Right ventricle myocardium inferior (tissue), 1 donor: ENCODE measurements around the gene GYPA. TPM values are rescaled to one million over a fixed set of nuclear protein-coding genes. Genes with fewer than 3 reads are reported as not detected.
"Not testable (repeated sequence)": the region's sequence is repeated elsewhere in the genome, so short reads cannot be mapped to it uniquely, and the experiment has no call there.

Experiments used
- ATAC-seq: fragments of 200-7000 bp; cut with Tn5 transposase; one replicate; pipeline ENCODE4 v1.9.1; 2020; ENCODE audit warnings: mild to moderate bottlenecking, moderate library complexity
- DNase-seq: peaks from one replicate; pipeline ENCODE4 v3.0.0; 2021; ENCODE audit errors: missing footprints
- intact Hi-C: fragments of 100-400 bp; cut with DNase I; formaldehyde crosslinking; loops from one replicate; pipeline ENCODE4 v1.11.0; 2022
- long read RNA-seq: library from polyadenylated mRNA; unstranded; transcript quantifications from one replicate; pipeline ENCODE4 v2.0.0, GENCODE V29; 2021
- total RNA-seq: library from RNA; stranded (reverse); fragmentation: NEBNext Ultra II Directional; extraction: Animal tissue kit (Norgen Biotek cat#: 25700); gene quantifications from one replicate; pipeline ENCODE4 v1.2.1, GENCODE V29; 2021
- donor health status: DM: no; HTN: yes; CAD: no; lungs with severe emphysema.

The GYPA gene
- total RNA-seq, result not detected
- long read RNA-seq, result 0 reads

DNA sequence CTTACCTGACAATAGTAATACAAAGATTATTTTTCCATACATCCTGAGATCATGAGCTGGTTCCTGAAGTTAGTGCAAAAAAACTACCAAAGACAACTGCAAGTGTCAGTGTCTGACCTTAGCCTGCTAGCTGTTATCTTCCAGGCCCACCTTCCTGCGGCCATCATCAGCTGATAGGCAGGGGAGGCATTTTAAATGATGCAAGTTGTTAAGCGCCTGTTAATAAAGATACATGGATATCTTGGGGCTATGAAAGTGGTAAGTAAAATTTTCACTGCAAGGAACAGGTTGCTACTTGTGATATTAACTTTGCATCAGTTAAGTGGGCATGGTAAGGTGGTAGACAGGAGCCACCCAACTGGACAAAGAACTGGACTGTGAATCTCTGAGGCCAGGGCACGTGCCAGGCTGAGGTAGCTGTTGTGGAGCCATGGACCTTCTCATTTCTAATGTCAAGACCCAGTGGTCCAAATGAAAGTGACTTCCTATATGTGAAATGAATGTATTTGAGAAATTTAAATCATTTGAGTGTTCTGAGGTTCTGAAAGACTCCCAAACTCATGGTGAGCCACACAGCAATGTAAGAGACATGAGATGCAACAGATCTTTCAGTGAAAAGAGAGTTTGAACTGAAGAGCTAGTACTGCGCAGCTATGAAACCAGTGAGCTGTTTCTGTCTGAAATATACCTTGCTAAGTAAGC, at the start of gene GYPA:
Gene GYPA, minus strand, starts transcription at position 125 of the 702 bp plus-strand sequence. Its CDS starts 83 bp downstream, at position 42.
- DNase-seq, intact Hi-C loops, ATAC-seq: not testable (repeated sequence)

DNA sequence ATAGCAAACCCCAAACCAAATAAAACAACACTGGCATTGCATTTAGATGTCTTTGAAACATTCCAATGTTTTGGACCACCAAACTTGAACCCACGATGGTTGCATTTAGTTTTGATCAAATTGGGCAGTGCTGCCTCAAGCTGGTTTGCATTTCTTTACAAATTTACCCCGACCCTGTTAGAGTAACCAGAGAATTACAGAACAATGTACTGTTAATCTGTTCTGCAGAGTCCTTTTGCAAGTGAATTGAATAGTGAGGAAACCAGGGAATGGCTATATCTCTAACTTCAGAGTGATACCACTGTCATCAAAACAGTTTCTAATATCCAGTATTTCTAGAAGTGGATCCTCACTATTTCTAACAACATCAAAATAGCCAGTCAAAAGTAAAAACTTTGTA, 49.5 kb upstream of the GYPA start:
- no peak for ATAC-seq

DNA sequence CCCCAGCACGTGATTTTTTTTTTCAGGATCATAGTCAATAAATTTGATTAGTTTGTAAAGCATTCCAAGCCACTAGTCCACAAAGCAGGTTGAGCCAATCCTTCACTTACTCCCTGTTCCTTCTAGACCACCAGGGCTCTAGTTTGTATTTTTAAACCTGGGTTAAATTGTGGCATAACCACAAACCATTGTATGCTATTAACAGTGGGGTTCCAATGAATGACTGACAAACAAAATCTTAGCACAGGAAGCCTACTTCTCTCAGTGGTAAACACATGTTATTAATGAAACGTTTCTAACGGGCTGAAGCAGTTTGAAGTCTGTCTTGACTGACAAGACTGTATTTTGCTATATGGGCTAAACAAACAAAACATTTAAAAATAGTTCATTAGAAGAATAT, 48.6 kb upstream of the GYPA start:
- intact Hi-C loops, result no loop called here
- DNase-seq, result no peak
- no peak for ATAC-seq

More for the DNA sequence above, 49.5 kb upstream of the GYPA start:
- intact Hi-C loops, result no loop called here
- no peak for DNase-seq

GRCh38 chr4:144185086-144185485, 44.6 kb upstream of the GYPA start:
- DNase-seq (no peak), ATAC-seq (no peak)
- intact Hi-C loops, result no loop called here

DNA sequence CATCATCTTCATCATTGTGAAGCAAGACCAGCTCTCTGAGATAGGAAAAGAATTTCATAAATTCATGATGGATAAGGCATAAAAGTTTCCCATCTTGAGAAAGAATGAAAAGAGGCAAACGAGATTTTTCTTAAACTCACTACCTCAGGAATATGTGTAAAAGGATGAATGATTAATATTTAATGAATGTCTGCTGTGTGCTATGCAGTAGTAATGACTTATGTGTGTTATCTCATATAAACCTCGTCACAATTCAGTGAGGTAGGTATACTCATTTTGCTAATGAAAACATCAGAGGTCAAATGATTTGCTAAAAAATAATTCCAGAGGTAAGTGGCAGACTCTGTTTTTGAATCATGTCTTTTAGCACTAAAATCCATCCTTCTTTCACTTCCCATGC, 42.6 kb upstream of the GYPA start:
- ATAC-seq (no peak), DNase-seq (no peak)
- intact Hi-C loops, result no loop called here

GRCh38 chr4:144181391-144181790, 40.9 kb upstream of the GYPA start:
- DNase-seq, result no peak
- intact Hi-C loops, result no loop called here
- ATAC-seq, result no peak

DNA sequence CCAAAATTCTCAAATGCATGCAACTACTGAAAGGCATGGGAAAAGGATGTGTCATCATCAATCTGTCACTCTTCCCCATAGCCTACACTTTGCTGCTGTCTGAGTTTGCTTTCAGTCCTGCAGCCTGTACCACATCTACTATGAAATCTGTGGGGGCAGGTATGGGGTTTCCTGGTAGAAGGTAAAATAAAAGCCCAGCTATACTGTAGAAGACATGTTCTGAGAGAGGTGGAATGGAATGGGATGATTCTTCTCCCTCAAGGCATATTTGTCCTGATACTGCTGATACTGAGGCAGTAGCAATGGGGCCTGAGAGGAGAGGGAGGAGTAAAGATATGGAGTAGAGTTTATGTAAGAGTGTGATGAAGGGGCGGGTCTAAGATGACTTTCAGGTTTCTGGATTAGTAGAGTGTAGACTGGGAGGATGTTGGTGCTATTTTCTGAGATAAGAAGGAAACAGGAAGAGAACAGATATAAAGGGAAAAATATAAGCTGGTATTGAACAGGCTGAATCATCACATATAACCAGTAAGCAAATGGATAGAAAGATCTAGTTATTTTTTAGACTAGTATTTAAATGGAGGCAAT, 38.7 kb upstream of the GYPA start:
- intact Hi-C loops, result no loop called here
- DNase-seq (no peak), ATAC-seq (no peak)

GRCh38 chr4:144178414-144178813, 37.9 kb upstream of the GYPA start:
- ATAC-seq, result no peak
- DNase-seq, result no peak
- intact Hi-C loops, result no loop called here

DNA sequence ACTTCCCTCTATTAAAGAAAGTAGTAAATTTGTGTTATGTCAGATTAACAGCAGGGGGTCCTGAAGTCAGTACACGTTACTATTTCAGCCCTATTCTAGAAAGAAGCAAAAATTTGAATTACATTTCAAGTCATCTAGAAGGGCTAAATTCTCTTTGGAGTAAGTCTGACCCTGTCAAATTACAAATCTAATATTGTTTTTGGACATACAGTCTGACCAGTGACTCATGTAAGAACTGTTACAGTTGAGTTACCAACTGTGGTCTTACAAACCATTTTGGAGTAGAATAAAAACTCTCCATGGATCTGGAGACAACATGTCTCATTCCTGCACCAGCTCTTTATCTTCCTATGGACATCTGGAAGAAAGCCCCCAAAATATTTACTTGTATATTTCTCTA, 36.0 kb upstream of the GYPA start:
- intact Hi-C loops, result no loop called here
- no peak for DNase-seq
- no peak for ATAC-seq

- no peak for DNase-seq
- ATAC-seq, result peak; percentile 37
- intact Hi-C loops, result loop anchor here (5.0 kb wide), 1 partner anchor 888 kb away; no protein-coding TSS in a partner anchor
Observed at GRCh38 chr4:144174401-144175067, 34.0 kb upstream of the GYPA start.

DNA sequence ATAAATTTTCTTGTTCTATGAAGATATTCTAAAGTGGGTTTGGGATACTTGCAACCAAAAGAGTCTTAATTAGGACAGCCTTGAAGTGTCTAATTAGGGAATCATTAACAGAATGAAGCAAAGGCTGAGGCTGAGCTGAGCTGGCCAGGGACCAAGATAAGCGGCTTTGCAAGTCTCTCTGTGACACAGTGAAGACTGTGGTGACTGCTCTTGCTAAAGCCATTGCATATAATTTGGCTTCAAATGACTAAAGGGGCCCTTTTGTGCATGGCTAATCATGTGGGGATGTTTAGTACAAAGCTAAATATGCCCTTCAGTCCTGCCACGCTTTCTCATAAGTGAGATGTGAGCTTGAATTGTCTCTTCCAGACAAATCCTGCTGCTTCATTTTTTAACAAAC, 31.2 kb upstream of the GYPA start:
- ATAC-seq (no peak), DNase-seq (no peak)
- intact Hi-C loops, result loop anchor here (5.0 kb wide), 1 partner anchor 891 kb away; no protein-coding TSS in a partner anchor

GRCh38 chr4:144169211-144169610, 28.7 kb upstream of the GYPA start:
- DNase-seq (no peak), ATAC-seq (no peak)
- intact Hi-C loops, result no loop called here

DNA sequence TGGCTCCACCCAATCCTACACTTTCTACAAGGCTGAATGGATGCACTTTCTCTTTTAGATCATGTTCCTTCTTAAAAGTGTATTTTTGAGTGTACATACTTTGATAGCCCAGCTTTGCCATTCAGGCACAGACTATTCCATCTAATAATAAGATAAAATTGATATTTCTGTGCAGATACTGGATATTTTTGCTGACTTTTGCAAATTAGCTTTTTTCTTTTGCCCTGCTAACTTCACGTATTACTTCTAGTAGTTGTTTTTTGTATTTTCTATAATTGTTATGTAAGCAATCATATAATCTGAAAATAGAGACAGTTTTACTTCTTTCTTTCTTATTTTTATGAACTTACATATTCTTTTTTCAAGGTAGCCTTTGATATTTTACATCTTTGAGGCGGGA, 13.5 kb upstream of the GYPA start:
- intact Hi-C loops, result no loop called here
- no peak for DNase-seq
- no peak for ATAC-seq

- DNase-seq, ATAC-seq, intact Hi-C loops: not testable (repeated sequence)
Observed at GRCh38 chr4:144142690-144143326, 2.3 kb upstream of the GYPA start.

DNA sequence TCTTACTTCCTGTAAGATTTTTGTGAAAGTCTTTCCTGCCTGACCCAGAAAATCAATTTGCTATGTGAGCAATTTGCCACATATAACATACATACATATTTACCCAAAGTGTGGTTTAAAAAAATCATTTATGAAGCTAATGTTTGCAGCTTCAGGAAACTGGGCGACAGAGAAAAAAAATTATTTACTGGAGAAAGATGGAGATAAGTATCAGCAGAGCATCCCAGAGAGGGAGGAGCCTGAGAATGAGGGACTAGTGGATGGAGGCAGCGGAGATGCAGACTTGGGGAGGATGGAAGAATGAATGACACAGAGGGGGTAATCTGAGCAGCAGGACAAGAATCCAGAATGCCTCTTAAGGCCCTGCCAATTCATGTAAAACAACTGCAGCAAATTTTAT, 975 bp upstream of the GYPA start:
- no peak for ATAC-seq
- intact Hi-C loops, result no loop called here
- no peak for DNase-seq

- ATAC-seq, intact Hi-C loops, DNase-seq: not testable (repeated sequence)
Observed at GRCh38 chr4:144139991-144140390, 527 bp downstream of the GYPA start.

DNA sequence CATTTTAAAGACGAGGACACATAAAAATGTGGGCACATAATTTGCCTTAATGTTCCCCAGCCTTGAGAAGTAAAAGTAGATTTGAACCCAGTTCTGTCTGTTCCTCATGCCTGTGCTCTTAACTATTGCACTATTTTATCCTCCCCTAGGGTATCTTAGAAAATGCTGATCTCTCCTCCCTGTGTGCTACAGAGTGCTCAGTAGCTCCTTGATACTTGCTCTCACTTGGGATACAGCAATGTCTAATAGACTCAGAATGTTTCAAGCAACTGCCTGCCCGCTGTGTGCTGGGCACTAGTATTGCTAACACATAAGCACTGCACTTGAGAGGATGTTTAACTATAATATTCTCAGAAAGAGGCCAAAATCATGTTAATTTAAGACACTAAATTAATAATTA, 971 bp downstream of the GYPA start:
- ATAC-seq, intact Hi-C loops, DNase-seq: not testable (repeated sequence)

DNA sequence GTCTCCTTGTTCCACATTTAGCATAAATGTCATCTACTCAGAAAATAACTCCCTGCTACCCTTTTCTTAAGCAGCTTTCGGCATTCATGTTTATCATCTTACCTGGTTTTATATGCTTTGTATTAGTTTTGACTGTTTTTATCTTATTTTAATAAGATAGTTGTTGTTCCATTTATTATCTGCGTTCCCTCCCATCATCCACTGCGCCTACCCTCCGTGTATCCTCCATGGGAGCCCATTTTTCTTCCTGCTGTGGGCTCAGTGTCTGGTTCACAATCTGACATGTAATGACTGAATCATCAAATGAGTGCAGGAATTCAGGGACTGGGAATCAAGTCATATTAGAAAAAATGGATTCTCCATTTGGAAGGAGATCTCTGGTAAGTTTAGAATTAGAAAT, 2.3 kb downstream of the GYPA start:
- intact Hi-C loops, ATAC-seq, DNase-seq: not testable (repeated sequence)

DNA sequence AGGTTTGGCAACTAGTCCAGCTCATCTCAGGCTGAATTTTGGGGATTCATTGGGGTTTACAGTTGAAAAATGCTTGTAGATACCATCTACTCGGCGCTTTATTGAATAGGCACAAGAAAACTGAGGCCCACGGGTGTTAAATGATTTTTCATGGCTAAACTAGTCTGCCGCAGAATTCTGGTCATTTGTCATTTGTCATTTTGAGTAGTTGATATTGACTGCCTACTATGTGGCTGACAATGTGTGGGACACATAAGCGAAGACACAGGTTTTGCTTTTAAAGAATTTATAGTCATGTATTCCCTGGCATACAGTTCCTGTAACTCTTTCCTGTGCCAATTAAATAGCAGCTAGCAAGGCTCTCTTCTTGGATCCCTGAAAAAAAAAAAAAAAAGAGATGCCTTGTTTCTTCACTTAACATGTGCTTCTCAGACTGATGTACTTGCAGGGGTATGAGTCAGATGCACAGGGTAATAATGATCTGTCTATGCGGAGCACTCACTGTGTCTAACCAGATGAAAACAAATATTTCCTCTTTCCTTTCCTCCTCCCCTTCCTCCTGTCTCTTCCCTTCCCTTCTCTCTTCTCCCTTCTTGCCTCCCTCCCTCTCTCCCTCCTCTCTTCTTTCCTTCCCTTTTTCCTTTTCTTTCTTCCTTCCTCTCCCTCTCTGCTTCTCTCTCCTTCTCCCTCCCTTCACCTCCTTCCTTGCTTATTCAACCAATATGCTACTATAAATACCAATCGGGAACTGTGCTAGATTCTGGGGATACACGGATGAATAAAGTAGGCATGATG, 3.2 kb downstream of the GYPA start:
- ATAC-seq, DNase-seq, intact Hi-C loops: not testable (repeated sequence)
